HAP-1 (cell line): Measurements from ENCODE around the gene RBPJ.
"Not testable (repeated sequence)": the region's sequence is repeated elsewhere in the genome, so short reads cannot be mapped to it uniquely, and the experiment has no call there.

Experiments
- DNase-seq, 2 experiments: peaks; one replicate each; pipeline ENCODE4 v3.0.0-alpha.2; 2016 to 2020; ENCODE audit warnings: low spot score in 2 of 2
- H3K27me3 ChIP-seq: fragments of 250-450 bp; sonication (Bioruptor Pico); 2 replicates; pipeline ENCODE4 v1.5.1; 2020; ENCODE audit warnings: low read depth, mild to moderate bottlenecking, moderate library complexity
- H3K36me3 ChIP-seq: fragments of 250-450 bp; sonication (Bioruptor Pico); replicated peaks from 2 replicates; pipeline ENCODE4 v1.5.1; 2020; ENCODE audit warnings: mild to moderate bottlenecking
- H3K4me1 ChIP-seq: fragments of 250-450 bp; sonication (Bioruptor Pico); 2 replicates; pipeline ENCODE4 v1.5.1; 2020; ENCODE audit warnings: mild to moderate bottlenecking
- H3K4me3 ChIP-seq: fragments of 250-450 bp; sonication (Bioruptor Pico); 2 replicates; pipeline ENCODE4 v1.5.1; 2020; ENCODE audit warnings: mild to moderate bottlenecking, moderate library complexity
- H3K9me3 ChIP-seq: fragments of 250-450 bp; sonication (Bioruptor Pico); 2 replicates; pipeline ENCODE4 v1.5.1; 2020; ENCODE audit warnings: mild to moderate bottlenecking, moderate library complexity
- in situ Hi-C: fragments of 300-500 bp; cut with MboI; formaldehyde crosslinking; loops from 3 replicates; pipeline ENCODE4 v1.14.3; 2020; ENCODE audit warnings: low sequenced_read_pairs, inconsistent platforms, mixed read lengths

The RBPJ gene

GRCh38 chr4:26334366-26334765 lies 13.6 kb downstream of the RBPJ start:
- no peak for DNase-seq
- in situ Hi-C loops: loop anchor here (10.0 kb wide), 1 partner anchor 70 kb away; no protein-coding TSS in a partner anchor
- H3K4me3 ChIP-seq: no peak overlapping the region
- no peaks in the 10 kb centered on the region for H3K9me3 ChIP-seq
- H3K36me3 ChIP-seq: no peaks in the 10 kb centered on the region; the same call in 1 of the 2 replicates
- no peaks in the 10 kb centered on the region for H3K27me3 ChIP-seq
- H3K4me1 ChIP-seq: peaks cover 5% of the 10 kb centered on the region; the same call in 1 of the 2 replicates

DNA sequence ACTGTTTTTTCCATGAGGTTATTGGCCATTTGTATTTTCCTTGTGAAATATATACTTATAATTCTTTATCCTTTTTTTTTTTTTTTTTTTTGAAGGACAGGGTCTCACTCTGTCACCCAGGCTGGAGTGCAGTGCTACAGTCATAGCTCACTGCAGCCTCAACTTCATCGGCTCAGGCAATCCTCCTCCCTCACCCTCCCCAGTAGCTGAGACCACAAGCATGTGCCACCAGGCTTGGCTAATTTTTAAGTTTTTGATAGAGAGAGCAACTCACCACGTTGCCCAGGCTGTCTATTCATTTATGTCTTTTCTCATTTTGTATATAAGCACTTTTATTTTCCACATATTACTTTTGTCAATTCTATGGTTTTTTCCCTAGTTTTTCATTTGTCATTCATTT lies 16.8 kb downstream of the RBPJ start:
- in situ Hi-C loops: loop anchor here (10.0 kb wide), 1 partner anchor 67 kb away; no protein-coding TSS in a partner anchor

GRCh38 chr4:26342328-26343037 lies 21.7 kb downstream of the RBPJ start:
- in situ Hi-C loops: no loop called here
- peak in 1 of 2 experiments; percentile 7 for DNase-seq

More for the DNA sequence above, 16.8 kb downstream of the RBPJ start:
- DNase-seq: no peak
- H3K9me3 ChIP-seq: no peaks in the 10 kb centered on the region
- H3K4me1 ChIP-seq: peaks cover 1% of the 10 kb centered on the region
- H3K4me3 ChIP-seq: no peak overlapping the region
- H3K36me3 ChIP-seq: no peaks in the 10 kb centered on the region; the same call in 1 of the 2 replicates
- H3K27me3 ChIP-seq: no peaks in the 10 kb centered on the region

GRCh38 chr4:26343038-26343398 lies 22.2 kb downstream of the RBPJ start:
- in situ Hi-C loops: no loop called here
- Histone ChIP-seq H3K4me3 (no peak overlapping the region), H3K4me1 (peaks cover 8% of the 10 kb centered on the region), H3K27me3 (no peaks in the 10 kb centered on the region), H3K9me3 (no peaks in the 10 kb centered on the region), H3K36me3 (no peaks in the 10 kb centered on the region)
- DNase-seq: no peak

More at GRCh38 chr4:26342328-26343037, 21.7 kb downstream of the RBPJ start:
- Histone ChIP-seq H3K4me3 (no peak overlapping the region), H3K4me1 (peaks cover 8% of the 10 kb centered on the region), H3K27me3 (no peaks in the 10 kb centered on the region), H3K9me3 (no peaks in the 10 kb centered on the region), H3K36me3 (no peaks in the 10 kb centered on the region)

DNA sequence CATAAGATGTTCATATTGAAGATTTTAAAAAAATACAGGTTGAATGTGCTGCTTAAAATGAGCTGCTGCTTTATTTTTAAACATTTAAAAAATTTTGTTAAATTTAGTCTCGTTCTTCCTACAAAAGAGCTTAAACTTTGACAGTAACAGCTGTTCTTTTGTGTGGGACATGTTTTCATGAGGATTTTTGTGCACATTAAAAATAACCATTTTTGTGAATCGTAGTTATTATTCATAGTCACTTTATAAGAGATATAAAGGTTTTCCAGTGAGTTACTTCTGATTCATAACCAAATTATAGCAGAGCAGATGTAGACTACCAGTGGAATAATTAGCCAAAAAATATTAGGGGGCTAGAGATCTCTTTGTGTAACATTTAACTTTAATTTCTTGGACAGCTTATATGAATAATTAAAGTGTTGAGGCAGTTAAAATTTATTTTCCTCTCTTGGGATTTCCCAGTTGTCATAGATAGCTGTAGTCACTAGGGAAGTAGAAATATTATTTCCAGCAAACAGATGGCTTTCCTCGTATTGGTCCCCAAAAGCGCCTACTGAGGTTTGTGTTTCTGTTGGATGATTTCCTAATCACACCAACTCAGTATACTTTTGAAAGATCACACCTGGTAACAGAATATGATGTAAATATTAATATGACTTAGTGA lies 24.2 kb downstream of the RBPJ start:
- DNase-seq: no peak
- in situ Hi-C loops: no loop called here
- Histone ChIP-seq H3K4me1 (peaks cover 8% of the 10 kb centered on the region), H3K36me3 (no peaks in the 10 kb centered on the region), H3K27me3 (no peaks in the 10 kb centered on the region), H3K4me3 (no peak overlapping the region), H3K9me3 (no peaks in the 10 kb centered on the region)

DNA sequence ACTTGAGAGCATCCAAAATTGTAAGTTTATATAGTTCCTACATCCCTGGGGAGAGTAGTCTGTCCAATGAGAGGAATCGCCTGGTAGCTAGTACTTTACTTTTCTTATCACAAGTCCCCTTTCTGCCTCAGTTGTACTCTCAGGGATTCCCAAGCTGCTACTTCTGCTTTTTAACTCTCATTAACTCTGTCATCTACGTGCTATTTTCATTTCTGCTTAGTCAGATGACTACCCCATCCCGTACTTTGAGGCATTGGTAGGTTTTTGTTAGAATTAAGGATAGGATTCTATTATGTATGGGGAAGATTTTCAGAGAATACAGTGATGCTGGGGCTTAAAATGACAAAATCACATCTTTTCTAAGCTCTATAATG lies 24.7 kb downstream of the RBPJ start:
- Histone ChIP-seq H3K36me3 (no peaks in the 10 kb centered on the region), H3K27me3 (no peaks in the 10 kb centered on the region), H3K4me3 (no peak overlapping the region), H3K4me1 (peaks cover 8% of the 10 kb centered on the region), H3K9me3 (no peaks in the 10 kb centered on the region)
- in situ Hi-C loops: no loop called here
- DNase-seq: no peak

DNA sequence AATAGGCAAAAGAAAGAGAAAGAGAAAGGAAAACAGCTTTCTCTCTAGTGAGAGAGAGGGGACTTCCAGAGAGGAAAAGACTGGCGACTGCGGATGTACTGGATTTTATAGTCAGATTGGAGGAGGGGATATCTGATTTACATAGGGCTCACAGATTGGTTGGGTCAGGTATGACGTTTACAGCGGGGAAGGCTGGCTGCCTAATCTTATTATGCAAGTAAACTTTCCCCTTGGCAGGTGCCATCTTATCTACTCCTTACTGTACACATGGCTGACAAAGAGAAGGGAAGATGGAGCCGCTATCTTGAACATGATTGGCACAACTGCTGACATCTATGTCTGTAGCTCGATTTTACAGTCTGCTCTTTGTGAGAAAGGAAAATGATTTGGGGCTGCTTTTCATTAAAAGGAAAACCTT lies 25.4 kb downstream of the RBPJ start:
- Histone ChIP-seq H3K36me3 (no peaks in the 10 kb centered on the region), H3K9me3 (no peaks in the 10 kb centered on the region), H3K4me1 (peaks cover 8% of the 10 kb centered on the region), H3K27me3 (no peaks in the 10 kb centered on the region), H3K4me3 (no peak overlapping the region)
- in situ Hi-C loops: no loop called here
- no peak for DNase-seq

DNA sequence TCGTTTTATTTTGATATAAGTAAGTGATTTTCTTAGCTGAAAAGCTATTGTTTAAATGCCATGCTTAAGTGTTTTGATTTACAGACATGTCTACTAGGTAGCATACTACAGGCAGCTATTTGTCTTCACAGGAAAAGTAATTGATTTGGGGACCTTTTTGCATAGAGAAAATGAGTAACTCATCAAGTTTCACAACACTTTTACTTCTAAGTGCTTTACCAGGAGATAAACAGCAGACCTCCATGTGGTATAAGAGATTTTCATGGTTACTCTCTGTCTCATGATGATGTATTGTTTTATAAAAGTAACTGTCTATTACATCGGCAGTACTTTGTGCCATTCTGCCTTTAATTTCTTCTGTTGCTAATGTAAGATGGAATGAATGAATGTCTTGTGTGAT lies 28.7 kb downstream of the RBPJ start:
- H3K4me1 ChIP-seq: no peaks in the 10 kb centered on the region
- no peaks in the 10 kb centered on the region for H3K36me3 ChIP-seq
- no peak for DNase-seq
- H3K4me3 ChIP-seq: no peak overlapping the region
- in situ Hi-C loops: no loop called here
- no peaks in the 10 kb centered on the region for H3K27me3 ChIP-seq
- H3K9me3 ChIP-seq: no peaks in the 10 kb centered on the region

- no peaks in the 10 kb centered on the region for H3K27me3 ChIP-seq
- no peak overlapping the region for H3K4me3 ChIP-seq
- no peaks in the 10 kb centered on the region for H3K4me1 ChIP-seq
- in situ Hi-C loops: no loop called here
- no peaks in the 10 kb centered on the region for H3K9me3 ChIP-seq
- no peaks in the 10 kb centered on the region for H3K36me3 ChIP-seq
- DNase-seq: no peak
These were observed 30.9 kb downstream of the RBPJ start for GRCh38 chr4:26351685-26352084.

DNA sequence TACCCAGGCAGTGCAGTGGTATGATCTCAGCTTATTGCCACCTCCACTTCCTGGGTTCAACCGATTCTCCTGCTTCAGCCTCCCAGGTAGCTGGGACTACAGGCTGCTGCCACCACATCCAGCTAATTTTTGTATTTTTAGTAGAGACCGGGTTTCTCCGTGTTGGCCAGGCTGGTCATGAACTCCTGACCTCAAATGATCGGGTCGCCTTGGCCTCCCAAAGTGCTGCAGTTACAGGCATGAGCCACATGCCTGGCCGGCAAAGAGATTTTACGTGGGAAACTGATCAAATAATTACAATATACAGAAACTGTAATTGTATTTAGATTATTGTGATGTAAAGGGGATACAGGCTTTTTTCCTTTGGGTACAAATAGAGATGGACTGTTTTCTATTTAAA lies 33.7 kb downstream of the RBPJ start:
- Histone ChIP-seq H3K36me3 (no peaks in the 10 kb centered on the region), H3K27me3 (no peaks in the 10 kb centered on the region), H3K4me3 (no peak overlapping the region), H3K4me1 (no peaks in the 10 kb centered on the region), H3K9me3 (no peaks in the 10 kb centered on the region)
- in situ Hi-C loops: no loop called here
- DNase-seq: no peak

- Histone ChIP-seq H3K9me3 (no peaks in the 10 kb centered on the region), H3K36me3 (no peaks in the 10 kb centered on the region), H3K4me1 (peaks cover 6% of the 10 kb centered on the region), H3K27me3 (no peaks in the 10 kb centered on the region), H3K4me3 (no peak overlapping the region)
- no peak for DNase-seq
- in situ Hi-C loops: no loop called here
These were observed 34.7 kb downstream of the RBPJ start for GRCh38 chr4:26355392-26356052.

DNA sequence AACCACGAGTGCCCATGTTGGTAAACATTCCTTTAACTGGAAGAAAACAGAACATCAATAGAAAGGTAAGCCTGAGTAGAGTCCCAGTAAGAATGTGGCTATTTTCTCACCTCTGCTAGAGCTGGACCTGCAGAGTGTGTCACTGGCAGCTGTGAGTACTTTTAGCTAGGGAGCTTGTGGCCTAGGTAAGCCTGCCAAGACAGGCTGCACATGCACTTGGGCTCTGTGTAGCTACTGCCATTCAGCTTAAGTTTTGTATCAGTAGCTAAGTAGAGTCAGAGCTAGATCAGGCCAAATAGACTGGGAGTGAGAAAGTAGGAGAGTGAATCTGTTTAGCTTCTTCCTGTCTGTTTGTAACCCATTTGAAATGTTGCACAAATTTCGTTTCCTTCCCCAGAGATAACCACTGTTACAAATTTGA lies 35.3 kb downstream of the RBPJ start:
- H3K36me3 ChIP-seq: no peaks in the 10 kb centered on the region
- no peaks in the 10 kb centered on the region for H3K27me3 ChIP-seq
- no peak for DNase-seq
- in situ Hi-C loops: no loop called here
- peaks cover 6% of the 10 kb centered on the region for H3K4me1 ChIP-seq
- no peaks in the 10 kb centered on the region for H3K9me3 ChIP-seq
- no peak overlapping the region for H3K4me3 ChIP-seq

DNA sequence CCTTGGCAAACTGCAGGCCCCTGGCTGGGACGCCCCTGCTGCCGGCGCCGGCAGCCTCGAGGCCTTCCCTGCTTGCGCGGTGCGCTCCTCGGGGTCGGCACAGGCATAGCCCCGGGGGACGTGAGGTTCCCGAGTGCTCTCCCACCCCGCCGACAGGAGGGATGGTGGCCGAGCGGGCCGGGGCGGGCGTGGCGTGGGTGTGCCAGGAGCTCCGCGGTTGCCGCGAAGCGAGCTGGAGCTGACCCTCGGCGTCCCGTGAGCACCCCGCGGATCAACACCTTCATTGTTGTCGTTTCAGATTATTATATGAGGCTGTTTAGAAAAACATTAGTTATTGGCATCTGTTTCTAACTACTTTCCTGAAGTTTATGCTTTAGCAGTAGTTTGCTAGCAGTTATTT lies 38.7 kb downstream of the RBPJ start:
- in situ Hi-C loops, H3K9me3 ChIP-seq, DNase-seq, H3K36me3 ChIP-seq, H3K4me3 ChIP-seq, H3K4me1 ChIP-seq, H3K27me3 ChIP-seq: not testable (repeated sequence)

- DNase-seq: peak; percentile 33 to 71
- H3K36me3 ChIP-seq: no peaks in the 10 kb centered on the region
- no peaks in the 10 kb centered on the region for H3K9me3 ChIP-seq
- peaks cover 6% of the 10 kb centered on the region for H3K4me1 ChIP-seq
- no peak overlapping the region for H3K4me3 ChIP-seq
- in situ Hi-C loops: no loop called here
- no peaks in the 10 kb centered on the region for H3K27me3 ChIP-seq
These were observed 39.5 kb downstream of the RBPJ start for GRCh38 chr4:26360273-26360672.
